LNCaP clone FGC (cell line): ENCODE results near the gene PITPNC1.

Experiments used
- DNase-seq: peaks from one replicate; pipeline ENCODE4 v3.0.0-alpha.2; 2011; ENCODE audit warnings: low read depth
- H3K4me3 ChIP-seq: 2 replicates; pipeline ENCODE4 v1.5.1; 2011; ENCODE audit warnings: mild to moderate bottlenecking, low read depth, low read length, control low read depth
- TF ChIP-seq, protein P1 (sequence below): IDR thresholded peaks from 2 replicates; pipeline ENCODE4 v1.5.1; 2012; ENCODE audit warnings: mild to moderate bottlenecking; ENCODE audit not compliant: control insufficient read depth, insufficient read depth; ENCODE audit errors: extremely low read depth

PITPNC1 gene

DNA sequence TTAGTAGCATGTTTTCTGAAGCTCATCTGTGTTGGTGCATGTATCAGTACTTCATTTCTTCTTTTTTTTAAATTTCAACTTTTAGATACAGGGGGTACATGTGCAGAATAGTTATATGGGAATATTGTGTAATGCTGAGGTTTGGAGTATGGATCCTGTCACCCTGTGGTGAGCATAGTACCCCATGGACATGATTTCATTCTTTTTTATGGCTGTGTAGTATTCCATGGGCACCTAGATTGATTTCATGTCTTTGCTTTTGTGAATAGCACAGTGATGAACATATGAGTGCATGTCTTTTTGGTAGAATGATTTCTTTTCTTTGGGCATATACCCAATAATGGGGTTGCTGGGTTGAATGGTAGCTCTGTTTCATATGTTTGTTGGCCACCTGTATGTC, 285.6 kb downstream of the PITPNC1 start:
- DNase-seq = no peak
- H3K4me3 ChIP-seq = no peak overlapping the region
- TF ChIP-seq, protein P1, sequence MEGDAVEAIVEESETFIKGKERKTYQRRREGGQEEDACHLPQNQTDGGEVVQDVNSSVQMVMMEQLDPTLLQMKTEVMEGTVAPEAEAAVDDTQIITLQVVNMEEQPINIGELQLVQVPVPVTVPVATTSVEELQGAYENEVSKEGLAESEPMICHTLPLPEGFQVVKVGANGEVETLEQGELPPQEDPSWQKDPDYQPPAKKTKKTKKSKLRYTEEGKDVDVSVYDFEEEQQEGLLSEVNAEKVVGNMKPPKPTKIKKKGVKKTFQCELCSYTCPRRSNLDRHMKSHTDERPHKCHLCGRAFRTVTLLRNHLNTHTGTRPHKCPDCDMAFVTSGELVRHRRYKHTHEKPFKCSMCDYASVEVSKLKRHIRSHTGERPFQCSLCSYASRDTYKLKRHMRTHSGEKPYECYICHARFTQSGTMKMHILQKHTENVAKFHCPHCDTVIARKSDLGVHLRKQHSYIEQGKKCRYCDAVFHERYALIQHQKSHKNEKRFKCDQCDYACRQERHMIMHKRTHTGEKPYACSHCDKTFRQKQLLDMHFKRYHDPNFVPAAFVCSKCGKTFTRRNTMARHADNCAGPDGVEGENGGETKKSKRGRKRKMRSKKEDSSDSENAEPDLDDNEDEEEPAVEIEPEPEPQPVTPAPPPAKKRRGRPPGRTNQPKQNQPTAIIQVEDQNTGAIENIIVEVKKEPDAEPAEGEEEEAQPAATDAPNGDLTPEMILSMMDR = no peak

- H3K4me3 ChIP-seq = no peak overlapping the region
- no peak for DNase-seq
- TF ChIP-seq, protein P1 = no peak
Observed at GRCh38 chr17:67663457-67663856, 286.4 kb downstream of the PITPNC1 start.

GRCh38 chr17:67666028-67666427, 288.9 kb downstream of the PITPNC1 start:
- TF ChIP-seq, protein P1 = no peak
- no peak overlapping the region for H3K4me3 ChIP-seq
- DNase-seq = no peak

- TF ChIP-seq, protein P1 = no peak
- H3K4me3 ChIP-seq = no peak overlapping the region
- no peak for DNase-seq
Observed at GRCh38 chr17:67666710-67667109, 289.6 kb downstream of the PITPNC1 start.

GRCh38 chr17:67671493-67671892, 294.4 kb downstream of the PITPNC1 start:
- TF ChIP-seq, protein P1 = no peak
- DNase-seq = peak; percentile 18
- no peak overlapping the region for H3K4me3 ChIP-seq

- TF ChIP-seq, protein P1 = no peak
- no peak for DNase-seq
Observed at GRCh38 chr17:67672592-67673335, 295.7 kb downstream of the PITPNC1 start.

GRCh38 chr17:67675481-67675880, 298.4 kb downstream of the PITPNC1 start:
- TF ChIP-seq, protein P1 = no peak
- DNase-seq = no peak
- H3K4me3 ChIP-seq = no peak overlapping the region

More at GRCh38 chr17:67672592-67673335, 295.7 kb downstream of the PITPNC1 start:
- H3K4me3 ChIP-seq = no peak overlapping the region
